HCT116 (cell line): ENCODE results near the gene ZNF605.

ENCODE experiments used
- CEBPB ChIP-seq: IDR thresholded peaks from 2 replicates; pipeline ENCODE4 v1.6.1; 2012; ENCODE audit warnings: low read depth
- EZH2 ChIP-seq: fragments of 200-600 bp; sonication (generic); IDR thresholded peaks from 2 replicates; pipeline ENCODE4 v1.6.1; 2017; ENCODE audit warnings: antibody characterized with exemption, mixed run types
- EZH2phosphoT487 ChIP-seq: fragments of 200-600 bp; IDR thresholded peaks from 2 replicates; pipeline ENCODE4 v1.6.1; 2018; ENCODE audit warnings: antibody characterized with exemption, borderline replicate concordance
- POLR2A ChIP-seq: IDR thresholded peaks from 2 replicates; pipeline ENCODE4 v1.7.0; 2011; ENCODE audit warnings: borderline replicate concordance; ENCODE audit not compliant: insufficient read depth, insufficient read length; ENCODE audit errors: extremely low read depth
- TCF7L2 ChIP-seq: IDR thresholded peaks from 2 replicates; pipeline ENCODE4 v1.7.0; 2011; ENCODE audit warnings: borderline replicate concordance, inconsistent platforms; ENCODE audit not compliant: insufficient read depth, insufficient read length; ENCODE audit errors: extremely low read depth
- TF ChIP-seq, protein P1 (sequence below), 3 experiments: fragments of 200-600 bp in 1 of 3; sonication (generic) in 1 of 3; IDR thresholded peaks in 2 of 3; conservative IDR thresholded peaks in 1 of 3; 2 replicates each; pipeline ENCODE4 v1.5.1; 2012 to 2017; ENCODE audit warnings: low read depth in 2 of 3, low read length in 2 of 3, antibody characterized with exemption in 1 of 3, borderline replicate concordance in 1 of 3, control low read depth in 1 of 3, mild to moderate bottlenecking in 1 of 3, mixed read lengths in 1 of 3, mixed run types in 1 of 3, moderate library complexity in 1 of 3; ENCODE audit not compliant: insufficient read depth in 1 of 3

DNA sequence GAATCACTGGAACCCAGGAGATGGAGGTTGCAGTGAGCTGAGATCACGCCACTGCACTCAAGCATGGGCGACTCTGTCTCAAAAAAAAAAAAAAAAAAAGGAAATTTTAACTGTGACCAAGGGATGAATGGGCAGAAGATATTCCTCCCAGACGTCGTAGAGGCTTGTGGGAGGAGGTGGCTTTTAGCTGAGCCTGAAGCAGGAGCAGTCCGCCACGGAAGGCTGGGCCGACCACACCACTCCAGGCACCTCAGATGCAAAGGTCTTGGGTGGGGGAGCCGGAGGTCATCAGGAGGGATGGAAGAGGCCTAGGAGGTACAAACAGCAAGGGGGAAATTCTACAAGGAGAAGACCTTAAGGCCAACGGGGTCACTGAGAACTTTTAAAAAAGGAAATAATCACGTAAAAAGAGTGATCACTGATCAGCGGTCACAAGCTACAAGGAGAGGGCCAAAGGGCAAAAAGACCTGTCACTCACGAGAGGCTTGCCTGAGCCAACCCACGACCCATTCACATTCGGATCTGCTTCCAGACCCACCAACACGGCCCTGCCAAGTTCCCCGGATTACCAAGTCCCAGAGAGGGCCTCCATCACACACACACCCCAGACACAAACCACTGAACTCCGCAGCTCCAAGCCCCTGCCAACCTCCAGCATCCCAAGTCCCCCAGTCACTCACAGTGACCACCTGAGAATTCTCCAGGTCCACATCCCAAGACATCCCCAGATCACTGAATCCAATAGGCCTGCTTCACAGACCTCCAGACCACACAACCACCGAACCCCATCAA is 3.5 kb downstream of the ZNF605 start:
- TF ChIP-seq CEBPB (no peak), TCF7L2 (no peak), EZH2 (no peak), POLR2A (no peak), EZH2phosphoT487 (no peak)
- TF ChIP-seq, protein P1, sequence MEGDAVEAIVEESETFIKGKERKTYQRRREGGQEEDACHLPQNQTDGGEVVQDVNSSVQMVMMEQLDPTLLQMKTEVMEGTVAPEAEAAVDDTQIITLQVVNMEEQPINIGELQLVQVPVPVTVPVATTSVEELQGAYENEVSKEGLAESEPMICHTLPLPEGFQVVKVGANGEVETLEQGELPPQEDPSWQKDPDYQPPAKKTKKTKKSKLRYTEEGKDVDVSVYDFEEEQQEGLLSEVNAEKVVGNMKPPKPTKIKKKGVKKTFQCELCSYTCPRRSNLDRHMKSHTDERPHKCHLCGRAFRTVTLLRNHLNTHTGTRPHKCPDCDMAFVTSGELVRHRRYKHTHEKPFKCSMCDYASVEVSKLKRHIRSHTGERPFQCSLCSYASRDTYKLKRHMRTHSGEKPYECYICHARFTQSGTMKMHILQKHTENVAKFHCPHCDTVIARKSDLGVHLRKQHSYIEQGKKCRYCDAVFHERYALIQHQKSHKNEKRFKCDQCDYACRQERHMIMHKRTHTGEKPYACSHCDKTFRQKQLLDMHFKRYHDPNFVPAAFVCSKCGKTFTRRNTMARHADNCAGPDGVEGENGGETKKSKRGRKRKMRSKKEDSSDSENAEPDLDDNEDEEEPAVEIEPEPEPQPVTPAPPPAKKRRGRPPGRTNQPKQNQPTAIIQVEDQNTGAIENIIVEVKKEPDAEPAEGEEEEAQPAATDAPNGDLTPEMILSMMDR (IDR thresholded peaks at IDR 0.05 in 2 of 3, conservative IDR thresholded peaks at IDR 0.05 in 1 of 3; ENCODE audit: borderline replicate concordance in 1 of 3, insufficient read depth in 1 of 3, low read depth in 2 of 3, low read length in 2 of 3), result no peak
